ENCODE measurements around the gene JPH4.
"Not testable (repeated sequence)": the region's sequence is repeated elsewhere in the genome, so short reads cannot be mapped to it uniquely, and the experiment has no call there.

Gene JPH4

GRCh38 chr14:23550131-23550811 lies 28.3 kb downstream of the JPH4 start:
- DNase-seq (ENCODE audit: extremely low read depth in 1 of 2, low read depth in 1 of 2), result no peak

GRCh38 chr14:23548351-23549318 lies 30.0 kb downstream of the JPH4 start:
- DNase-seq (ENCODE audit: extremely low read depth in 1 of 2, low read depth in 1 of 2), result no peak

GRCh38 chr14:23547924-23548323 lies 30.7 kb downstream of the JPH4 start:
- no peak for DNase-seq (ENCODE audit: extremely low read depth in 1 of 2, low read depth in 1 of 2)

- DNase-seq (ENCODE audit: extremely low read depth in 1 of 2, low read depth in 1 of 2), result no peak
These were observed 32.0 kb downstream of the JPH4 start for GRCh38 chr14:23546450-23547035.

GRCh38 chr14:23545740-23546365 lies 32.7 kb downstream of the JPH4 start:
- no peak for DNase-seq (ENCODE audit: extremely low read depth in 1 of 2, low read depth in 1 of 2)

- DNase-seq (ENCODE audit: extremely low read depth in 1 of 2, low read depth in 1 of 2), result no peak
These were observed 33.8 kb downstream of the JPH4 start for GRCh38 chr14:23544511-23545447.

- no peak for DNase-seq (ENCODE audit: extremely low read depth in 1 of 2, low read depth in 1 of 2)
These were observed 35.2 kb downstream of the JPH4 start for GRCh38 chr14:23543403-23543802.

- DNase-seq (ENCODE audit: extremely low read depth in 1 of 2, low read depth in 1 of 2), result no peak
These were observed 36.3 kb downstream of the JPH4 start for GRCh38 chr14:23542261-23542660.

GRCh38 chr14:23540141-23540469 lies 38.5 kb downstream of the JPH4 start:
- DNase-seq (ENCODE audit: extremely low read depth in 1 of 2, low read depth in 1 of 2), result no peak

GRCh38 chr14:23539248-23540140 lies 39.1 kb downstream of the JPH4 start:
- DNase-seq (ENCODE audit: extremely low read depth in 1 of 2, low read depth in 1 of 2), result no peak

- no peak for DNase-seq (ENCODE audit: extremely low read depth in 1 of 2, low read depth in 1 of 2)
These were observed 39.8 kb downstream of the JPH4 start for GRCh38 chr14:23538785-23539184.

GRCh38 chr14:23538050-23538718 lies 40.4 kb downstream of the JPH4 start:
- DNase-seq (ENCODE audit: extremely low read depth in 1 of 2, low read depth in 1 of 2), result no peak

- no peak for DNase-seq (ENCODE audit: extremely low read depth in 1 of 2, low read depth in 1 of 2)
These were observed 41.1 kb downstream of the JPH4 start for GRCh38 chr14:23537351-23538049.

- not testable (repeated sequence) for DNase-seq (ENCODE audit: extremely low read depth in 1 of 2, low read depth in 1 of 2)
These were observed 41.7 kb downstream of the JPH4 start for GRCh38 chr14:23536906-23537305.

- DNase-seq (ENCODE audit: extremely low read depth in 1 of 2, low read depth in 1 of 2), result no peak
These were observed 42.1 kb downstream of the JPH4 start for GRCh38 chr14:23536494-23536893.

GRCh38 chr14:23535943-23536342 lies 42.6 kb downstream of the JPH4 start:
- DNase-seq (ENCODE audit: extremely low read depth in 1 of 2, low read depth in 1 of 2), result no peak

- no peak for DNase-seq (ENCODE audit: extremely low read depth in 1 of 2, low read depth in 1 of 2)
These were observed 44.7 kb downstream of the JPH4 start for GRCh38 chr14:23533652-23534435.
